ENCODE data around the gene KRT6B. TPM values are rescaled to one million over a fixed set of nuclear protein-coding genes. Genes with fewer than 3 reads are reported as not detected.

KRT6B gene
- total and polyA plus RNA-seq, 9 of the 15 experiments (the other 6 are each of a cell fraction or from before 2014, with no cell fraction given): not detected

GRCh38 chr12:52400906-52401305 is 51.0 kb downstream of the KRT6B start (continued):
- TF ChIP-seq MYBL2 (IDR thresholded peaks at IDR 0.05; ENCODE audit: low read depth): no peak
- no peak for TF ChIP-seq MYBL2 (CRISPR knock-in tag; IDR thresholded peaks at IDR 0.05; ENCODE audit: borderline replicate concordance)
- no peak for TF ChIP-seq TEAD2 (tag; IDR thresholded peaks at IDR 0.05)

- intact Hi-C loops (cut with micrococcal nuclease): no loop called here
- FAIRE-seq: no peak
- CTCF ChIA-PET (ENCODE audit: low intra/inter-chr PET ratio): no interaction called here
Measured at GRCh38 chr12:52399756-52400155, 52.2 kb downstream of the KRT6B start.

GRCh38 chr12:52398176-52398575 is 53.8 kb downstream of the KRT6B start:
- Histone ChIP-seq H3K27me3 (ENCODE audit: control insufficient read depth in 2 of 2, insufficient read depth in 2 of 2, low read length in 2 of 2) (peaks cover 0 to 56% of the 10 kb centered on the region in 2 experiments; a peak in 2 of 5 replicates), H3K9ac (ENCODE audit: insufficient read depth in 1 of 2, low read depth in 2 of 2, low read length in 2 of 2) (no peak overlapping the region), H3K9me1 (ENCODE audit: control insufficient read depth, insufficient read depth, low read length) (no peaks in the 10 kb centered on the region), H3K4me3 (no peak overlapping the region), H3K9me3 (replicated peaks; ENCODE audit: control insufficient read depth, insufficient read depth, low read depth, low read length) (no peaks in the 10 kb centered on the region), H4K20me1 (replicated peaks; ENCODE audit: control insufficient read depth, insufficient read depth, low read length) (no peaks in the 10 kb centered on the region), H3K79me2 (ENCODE audit: control insufficient read depth, insufficient read depth, low read length) (no peaks in the 10 kb centered on the region), H2AFZ (ENCODE audit: low read depth, low read length) (no peak overlapping the region), H3K36me3 (ENCODE audit: control insufficient read depth, insufficient read depth, low read length) (no peaks in the 10 kb centered on the region), H3K4me1 (replicated peaks in 1 of 2; ENCODE audit: control insufficient read depth in 2 of 2, insufficient read depth in 2 of 2, low read length in 2 of 2) (no peaks in the 10 kb centered on the region), H3K4me2 (ENCODE audit: insufficient read depth, low read length) (no peak overlapping the region), H3K27ac (ENCODE audit: extremely low read depth, low read depth, low read length) (no peak overlapping the region)
- DNase-seq (ENCODE audit: extremely low read depth in 1 of 4, low spot score in 3 of 4) (peak in 2 of 4 experiments; percentile 61 to 62), FAIRE-seq (no peak), ATAC-seq (no peak)
- intact Hi-C loops (cut with micrococcal nuclease) (no loop called here), in situ Hi-C loops (cut with MboI) (no loop called here)
- WGBS (ENCODE audit: insufficient coverage, low coverage, missing lambda C conversion rate): 0% methylated on average over 1 of the region's 1 CpG
- BruUV-seq (replicated peaks): no TSS peak
- ChIA-PET CTCF (ENCODE audit: low intra/inter-chr PET ratio) (no interaction called here), POLR2A (interaction anchor here (0.7 to 1.1 kb wide), 2 partner anchors 15 to 225 kb away, joined by 3 to 4 read pairs; no protein-coding TSS in a partner anchor)
- TF ChIP-seq ZBED1 (IDR thresholded peaks at IDR 0.05): no peak
- TF ChIP-seq CREM (IDR thresholded peaks at IDR 0.05; ENCODE audit: low read depth): 0 out of 2 replicates have a peak, but pooled peaks have one; percentile 20

More at GRCh38 chr12:52399756-52400155, 52.2 kb downstream of the KRT6B start:
- Histone ChIP-seq H3K36me3 (ENCODE audit: control insufficient read depth, insufficient read depth, low read length) (no peaks in the 10 kb centered on the region), H2AFZ (ENCODE audit: low read depth, low read length) (no peak overlapping the region), H3K27me3 (ENCODE audit: control insufficient read depth in 2 of 2, insufficient read depth in 2 of 2, low read length in 2 of 2) (peaks cover 0 to 63% of the 10 kb centered on the region in 2 experiments; a peak in 3 of 5 replicates), H3K4me1 (replicated peaks in 1 of 2; ENCODE audit: control insufficient read depth in 2 of 2, insufficient read depth in 2 of 2, low read length in 2 of 2) (no peaks in the 10 kb centered on the region), H3K9me3 (replicated peaks; ENCODE audit: control insufficient read depth, insufficient read depth, low read depth, low read length) (no peaks in the 10 kb centered on the region), H3K9ac (ENCODE audit: insufficient read depth in 1 of 2, low read depth in 2 of 2, low read length in 2 of 2) (no peak overlapping the region; a peak in 1 of 4 replicates), H3K79me2 (ENCODE audit: control insufficient read depth, insufficient read depth, low read length) (no peaks in the 10 kb centered on the region), H3K4me3 (no peak overlapping the region), H3K4me2 (ENCODE audit: insufficient read depth, low read length) (no peak overlapping the region), H3K9me1 (ENCODE audit: control insufficient read depth, insufficient read depth, low read length) (no peaks in the 10 kb centered on the region), H3K27ac (ENCODE audit: extremely low read depth, low read depth, low read length) (no peak overlapping the region), H4K20me1 (replicated peaks; ENCODE audit: control insufficient read depth, insufficient read depth, low read length) (no peaks in the 10 kb centered on the region)
- ATAC-seq (no peak), DNase-seq (ENCODE audit: extremely low read depth in 1 of 4, low spot score in 3 of 4) (no peak)
- POLR2A ChIA-PET: interaction anchor here (0.9 kb wide), 1 partner anchor 31 kb away, joined by 3 read pairs; no protein-coding TSS in a partner anchor
- WGBS (ENCODE audit: insufficient coverage, low coverage, missing lambda C conversion rate): under 1% methylated on average over 10 of the region's 16 CpGs
- in situ Hi-C loops (cut with MboI): no loop called here
- TF ChIP-seq PCBP2 (IDR thresholded peaks at IDR 0.05; ENCODE audit: low read depth, low read length, poor library complexity, severe bottlenecking): no peak
- TF ChIP-seq ZNF507 (tag; conservative IDR thresholded peaks at IDR 0.05): no peak
- TF ChIP-seq NFXL1 (CRISPR knock-in tag; IDR thresholded peaks at IDR 0.05): no peak
- no TSS peak for BruUV-seq (replicated peaks)
